ENCODE data around the gene CYB5RL. TPM values are rescaled to one million over a fixed set of nuclear protein-coding genes. Genes with fewer than 3 reads are reported as not detected.

The CYB5RL gene
- total and polyA plus RNA-seq, 2 of the 8 experiments (the other 6 are each of a cell fraction or from before 2014, with no cell fraction given), result 13.2 to 14.1 TPM

DNA sequence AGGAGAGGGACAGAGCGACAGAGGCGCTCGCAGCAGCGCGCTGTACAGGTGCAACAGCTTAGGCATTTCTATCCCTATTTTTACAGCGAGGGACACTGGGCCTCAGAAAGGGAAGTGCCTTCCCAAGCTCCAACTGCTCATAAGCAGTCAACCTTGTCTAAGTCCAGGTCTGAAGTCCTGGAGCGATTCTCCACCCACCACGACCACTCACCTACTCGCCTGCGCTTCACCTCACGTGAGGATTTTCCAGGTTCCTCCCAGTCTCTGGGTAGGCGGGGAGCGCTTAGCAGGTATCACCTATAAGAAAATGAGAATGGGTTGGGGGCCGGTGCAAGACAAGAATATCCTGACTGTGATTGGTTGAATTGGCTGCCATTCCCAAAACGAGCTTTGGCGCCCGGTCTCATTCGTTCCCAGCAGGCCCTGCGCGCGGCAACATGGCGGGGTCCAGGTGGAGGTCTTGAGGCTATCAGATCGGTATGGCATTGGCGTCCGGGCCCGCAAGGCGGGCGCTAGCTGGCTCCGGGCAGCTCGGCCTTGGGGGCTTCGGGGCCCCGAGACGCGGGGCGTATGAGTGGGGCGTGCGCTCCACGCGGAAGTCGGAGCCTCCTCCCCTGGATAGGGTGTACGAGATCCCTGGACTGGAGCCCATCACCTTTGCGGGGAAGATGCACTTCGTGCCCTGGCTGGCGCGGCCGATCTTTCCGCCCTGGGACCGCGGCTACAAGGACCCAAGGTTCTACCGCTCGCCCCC lies at the start of gene CYB5RL, which contains the start of gene MRPL37 (continued):
- TF ChIP-seq CTBP2 (IDR thresholded peaks at IDR 0.05; ENCODE audit: borderline replicate concordance, insufficient read depth, insufficient read length, low read length), result no peak
- TF ChIP-seq TAF7 (optimal IDR thresholded peaks at IDR 0.05; ENCODE audit: borderline replicate concordance, low read depth, low read length), result peak; percentile 59
- TF ChIP-seq SP2 (IDR thresholded peaks at IDR 0.05; ENCODE audit: low read length), result peak; percentile 78
- peak; percentile 78 to 98 for TF ChIP-seq POLR2A (IDR thresholded peaks at IDR 0.05; ENCODE audit: control extremely low read depth in 1 of 2, low read depth in 2 of 2, low read length in 2 of 2)
- no peak for TF ChIP-seq BACH1 (IDR thresholded peaks at IDR 0.05; ENCODE audit: low read length)
- TF ChIP-seq, protein P1, sequence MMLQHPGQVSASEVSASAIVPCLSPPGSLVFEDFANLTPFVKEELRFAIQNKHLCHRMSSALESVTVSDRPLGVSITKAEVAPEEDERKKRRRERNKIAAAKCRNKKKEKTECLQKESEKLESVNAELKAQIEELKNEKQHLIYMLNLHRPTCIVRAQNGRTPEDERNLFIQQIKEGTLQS (IDR thresholded peaks at IDR 0.05; ENCODE audit: insufficient read depth, low read depth, low read length), result 0 out of 2 replicates have a peak, but pooled peaks have one; percentile 34
- TF ChIP-seq, protein P2, sequence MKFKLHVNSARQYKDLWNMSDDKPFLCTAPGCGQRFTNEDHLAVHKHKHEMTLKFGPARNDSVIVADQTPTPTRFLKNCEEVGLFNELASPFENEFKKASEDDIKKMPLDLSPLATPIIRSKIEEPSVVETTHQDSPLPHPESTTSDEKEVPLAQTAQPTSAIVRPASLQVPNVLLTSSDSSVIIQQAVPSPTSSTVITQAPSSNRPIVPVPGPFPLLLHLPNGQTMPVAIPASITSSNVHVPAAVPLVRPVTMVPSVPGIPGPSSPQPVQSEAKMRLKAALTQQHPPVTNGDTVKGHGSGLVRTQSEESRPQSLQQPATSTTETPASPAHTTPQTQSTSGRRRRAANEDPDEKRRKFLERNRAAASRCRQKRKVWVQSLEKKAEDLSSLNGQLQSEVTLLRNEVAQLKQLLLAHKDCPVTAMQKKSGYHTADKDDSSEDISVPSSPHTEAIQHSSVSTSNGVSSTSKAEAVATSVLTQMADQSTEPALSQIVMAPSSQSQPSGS (IDR thresholded peaks at IDR 0.05; ENCODE audit: low read length), result no peak
- no peak for TF ChIP-seq RFX5 (IDR thresholded peaks at IDR 0.05; ENCODE audit: borderline replicate concordance, low read depth, low read length)
- peak; percentile 87 for TF ChIP-seq TBP (IDR thresholded peaks at IDR 0.05; ENCODE audit: low read depth, low read length)
- TF ChIP-seq RXRA (IDR thresholded peaks at IDR 0.05; ENCODE audit: insufficient read depth, low read depth, low read length), result no peak
- no peak for TF ChIP-seq TEAD4 (IDR thresholded peaks at IDR 0.05; ENCODE audit: low read depth, low read length)
- no peak for TF ChIP-seq NANOG (IDR thresholded peaks at IDR 0.05; ENCODE audit: insufficient read depth, low read depth, low read length, poor library complexity, severe bottlenecking)
- TF ChIP-seq KDM5A (IDR thresholded peaks at IDR 0.05; ENCODE audit: low read length), result peak; percentile 92
- TF ChIP-seq CHD2 (IDR thresholded peaks at IDR 0.05; ENCODE audit: low read length), result peak; percentile 85
- TF ChIP-seq, protein P3, sequence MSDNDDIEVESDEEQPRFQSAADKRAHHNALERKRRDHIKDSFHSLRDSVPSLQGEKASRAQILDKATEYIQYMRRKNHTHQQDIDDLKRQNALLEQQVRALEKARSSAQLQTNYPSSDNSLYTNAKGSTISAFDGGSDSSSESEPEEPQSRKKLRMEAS (IDR thresholded peaks at IDR 0.05), result peak; percentile 59
- peak; percentile 97 for TF ChIP-seq SP1 (IDR thresholded peaks at IDR 0.05; ENCODE audit: low read depth, low read length)
- TF ChIP-seq FOSL1 (IDR thresholded peaks at IDR 0.05; ENCODE audit: insufficient read depth, low read depth, low read length), result no peak
- TF ChIP-seq TCF12 (IDR thresholded peaks at IDR 0.05; ENCODE audit: low read depth, low read length), result no peak
- peak; percentile 58 for TF ChIP-seq SAP30 (IDR thresholded peaks at IDR 0.05; ENCODE audit: insufficient read depth, insufficient replicate concordance, low read length)
- TF ChIP-seq TAF1 (IDR thresholded peaks at IDR 0.05; ENCODE audit: low read depth, low read length), result peak; percentile 97
- TF ChIP-seq RNF2 (IDR thresholded peaks at IDR 0.05; ENCODE audit: borderline replicate concordance, low read depth, low read length, missing control alignments, poor library complexity, severe bottlenecking), result no peak

All from H1 (cell line).